ENCODE data around the gene PPP1R9A.
"Not testable (repeated sequence)": the region's sequence is repeated elsewhere in the genome, so short reads cannot be mapped to it uniquely, and the experiment has no call there.

Gene PPP1R9A

GRCh38 chr7:94972296-94972695, 64.9 kb downstream of the PPP1R9A start:
- DNase-seq (ENCODE audit: insufficient read length, low spot score), result no peak

GRCh38 chr7:94973844-94974243, 66.5 kb downstream of the PPP1R9A start:
- DNase-seq (ENCODE audit: insufficient read length, low spot score) (no peak), FAIRE-seq (no peak)

More at GRCh38 chr7:94972296-94972695, 64.9 kb downstream of the PPP1R9A start:
- FAIRE-seq, result no peak

- FAIRE-seq (no peak), DNase-seq (ENCODE audit: insufficient read length, low spot score) (no peak)
Observed at GRCh38 chr7:94974423-94974822, 67.0 kb downstream of the PPP1R9A start.

- no peak for DNase-seq (ENCODE audit: insufficient read length, low spot score)
Observed at GRCh38 chr7:94975336-94975735, 67.9 kb downstream of the PPP1R9A start.

GRCh38 chr7:94980418-94981142, 73.2 kb downstream of the PPP1R9A start:
- DNase-seq (ENCODE audit: insufficient read length, low spot score) (no peak), FAIRE-seq (no peak)

More at GRCh38 chr7:94975336-94975735, 67.9 kb downstream of the PPP1R9A start:
- no peak for FAIRE-seq

GRCh38 chr7:94995921-94996320, 88.5 kb downstream of the PPP1R9A start:
- no peak for DNase-seq (ENCODE audit: insufficient read length, low spot score)
- FAIRE-seq, result no peak

- no peak for DNase-seq (ENCODE audit: insufficient read length, low spot score)
- no peak for FAIRE-seq
Observed at GRCh38 chr7:94996369-94996768, 89.0 kb downstream of the PPP1R9A start.

- FAIRE-seq (no peak), DNase-seq (ENCODE audit: insufficient read length, low spot score) (no peak)
Observed at GRCh38 chr7:94997547-94997946, 90.2 kb downstream of the PPP1R9A start.

GRCh38 chr7:94998266-94999068, 91.1 kb downstream of the PPP1R9A start:
- FAIRE-seq, result no peak
- DNase-seq (ENCODE audit: insufficient read length, low spot score), result no peak

GRCh38 chr7:94999069-94999351, 91.6 kb downstream of the PPP1R9A start:
- no peak for DNase-seq (ENCODE audit: insufficient read length, low spot score)

GRCh38 chr7:94999601-95000000, 92.2 kb downstream of the PPP1R9A start:
- not testable (repeated sequence) for DNase-seq (ENCODE audit: insufficient read length, low spot score); FAIRE-seq

More at GRCh38 chr7:94999069-94999351, 91.6 kb downstream of the PPP1R9A start:
- no peak for FAIRE-seq

- no peak for DNase-seq (ENCODE audit: insufficient read length, low spot score)
- no peak for FAIRE-seq
Observed at GRCh38 chr7:95001258-95001657, 93.9 kb downstream of the PPP1R9A start.

- DNase-seq (ENCODE audit: insufficient read length, low spot score) (no peak), FAIRE-seq (no peak)
Observed at GRCh38 chr7:95001815-95002561, 94.6 kb downstream of the PPP1R9A start.

GRCh38 chr7:95002775-95003174, 95.4 kb downstream of the PPP1R9A start:
- FAIRE-seq (peak; percentile 68), DNase-seq (ENCODE audit: insufficient read length, low spot score) (no peak)

GRCh38 chr7:95004618-95005247, 97.3 kb downstream of the PPP1R9A start:
- no peak for FAIRE-seq
- no peak for DNase-seq (ENCODE audit: insufficient read length, low spot score)

GRCh38 chr7:95006010-95006409, 98.6 kb downstream of the PPP1R9A start:
- FAIRE-seq (no peak), DNase-seq (ENCODE audit: insufficient read length, low spot score) (no peak)

GRCh38 chr7:95008773-95009172, 101.4 kb downstream of the PPP1R9A start:
- DNase-seq (ENCODE audit: insufficient read length, low spot score); FAIRE-seq: not testable (repeated sequence)

- FAIRE-seq (no peak), DNase-seq (ENCODE audit: insufficient read length, low spot score) (no peak)
Observed at GRCh38 chr7:95011146-95011928, 103.9 kb downstream of the PPP1R9A start.

- no peak for DNase-seq (ENCODE audit: insufficient read length, low spot score)
- no peak for FAIRE-seq
Observed at GRCh38 chr7:95011995-95012394, 104.6 kb downstream of the PPP1R9A start.

GRCh38 chr7:95018021-95018420, 110.6 kb downstream of the PPP1R9A start:
- FAIRE-seq (no peak), DNase-seq (ENCODE audit: insufficient read length, low spot score) (no peak)

All from GM19239 (cell line).